Right cardiac atrium (tissue), 5 donors: ENCODE data around the gene ZNF280A. TPM values are rescaled to one million over a fixed set of nuclear protein-coding genes. Genes with fewer than 3 reads are reported as not detected.
A peak's percentile ranks its signal among the peaks of the same experiment; 100 is the strongest.

ENCODE experiments used
- ATAC-seq, 2 donors: fragments of 200-7000 bp; cut with Tn5 transposase; one replicate each; pipeline versions ENCODE4 v1.8.0 to v1.9.1; 2020; ENCODE audit warnings: moderate library complexity in 2 of 2, mild to moderate bottlenecking in 1 of 2
- DNase-seq, 3 donors: peaks; one replicate each; pipeline ENCODE4 v3.0.0-alpha.2; 2020
- H3K27ac ChIP-seq: one replicate; pipeline ENCODE4 v1.5.1; 2013; ENCODE audit warnings: mild to moderate bottlenecking, low read length, control low read depth, moderate library complexity
- H3K27me3 ChIP-seq: one replicate; pipeline ENCODE4 v1.6.1; 2013; ENCODE audit not compliant: control insufficient read depth, insufficient read depth
- H3K4me1 ChIP-seq: one replicate; pipeline ENCODE4 v1.6.1; 2013; ENCODE audit warnings: low read length; ENCODE audit not compliant: control insufficient read depth, insufficient read depth
- H3K4me3 ChIP-seq: one replicate; pipeline ENCODE4 v1.5.1; 2013; ENCODE audit warnings: low read length, control low read depth
- H3K9me3 ChIP-seq: one replicate; pipeline ENCODE4 v1.6.1; 2013; ENCODE audit warnings: low read length; ENCODE audit not compliant: control insufficient read depth
- whole genome bisulfite sequencing: extraction: QIAGEN DNeasy Blood & Tissue Kit; methylation state at CpG from one replicate; pipeline ENCODE4 v1.1.7; 2013; 5-methylcytosine and 5-hydroxymethylcytosine counted together
- intact Hi-C, 4 donors: fragments of 100-400 bp; cut with DNase I; formaldehyde crosslinking; loops; one replicate each; pipeline versions ENCODE4 v1.11.0 to v1.14.0; 2022 to 2023
- polyA plus RNA-seq: library from polyadenylated mRNA; stranded (reverse); fragments of 200-250 nt; gene quantifications from one replicate; pipeline ENCODE4 v1.2.3, GENCODE V29; 2013
- total RNA-seq, 4 donors: library from RNA; stranded (reverse); fragmentation: NEBNext Ultra II Directional; extraction: Animal tissue kit (Norgen Biotek cat#: 25700); gene quantifications; one replicate each; pipeline ENCODE4 v1.2.1, GENCODE V29; 2021
- donor health status: healthy with polysubstance abuse.
- donor health status: DM: no; HTN: yes; CAD: no.
- donor health status: DM: no; HTN: no; CAD: no.
- donor health status: DM: no; HTN: yes; CAD: no; lungs with severe emphysema.
- donor health status: DM: yes; HTN: yes; CAD: no.

Gene ZNF280A
- total and polyA plus RNA-seq, 5 donors, result not detected

DNA sequence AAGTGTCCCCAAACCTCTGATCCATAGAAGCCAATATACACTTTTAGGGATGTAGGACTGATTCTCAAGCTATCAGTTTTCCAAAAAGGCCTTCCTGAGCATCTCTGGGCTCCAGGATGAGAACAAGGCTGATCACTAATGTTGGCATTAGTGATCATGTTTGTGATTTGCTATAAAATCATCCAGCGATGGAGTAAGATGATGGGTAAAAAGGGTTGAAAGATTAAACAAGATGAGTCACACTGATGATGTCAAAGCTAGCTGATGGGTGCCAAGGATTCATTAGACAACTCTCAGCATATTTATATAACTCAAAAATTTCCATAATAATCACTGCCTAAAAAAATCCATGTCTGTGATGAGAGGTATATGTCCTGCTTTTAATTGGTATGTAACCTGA, 54.3 kb downstream of the ZNF280A start:
- ATAC-seq (no peak), DNase-seq (no peak)
- Histone ChIP-seq H3K4me1 (no peaks in the 10 kb centered on the region), H3K9me3 (no peaks in the 10 kb centered on the region), H3K4me3 (no peak overlapping the region), H3K27me3 (no peaks in the 10 kb centered on the region), H3K27ac (no peak overlapping the region)
- 64% methylated on average over 1 of the region's 1 CpG for WGBS
- intact Hi-C loops, result loop anchor here in 3 of 4 donors (10.0 kb wide), 3 partner anchors 219 to 659 kb away; no protein-coding TSS in a partner anchor

DNA sequence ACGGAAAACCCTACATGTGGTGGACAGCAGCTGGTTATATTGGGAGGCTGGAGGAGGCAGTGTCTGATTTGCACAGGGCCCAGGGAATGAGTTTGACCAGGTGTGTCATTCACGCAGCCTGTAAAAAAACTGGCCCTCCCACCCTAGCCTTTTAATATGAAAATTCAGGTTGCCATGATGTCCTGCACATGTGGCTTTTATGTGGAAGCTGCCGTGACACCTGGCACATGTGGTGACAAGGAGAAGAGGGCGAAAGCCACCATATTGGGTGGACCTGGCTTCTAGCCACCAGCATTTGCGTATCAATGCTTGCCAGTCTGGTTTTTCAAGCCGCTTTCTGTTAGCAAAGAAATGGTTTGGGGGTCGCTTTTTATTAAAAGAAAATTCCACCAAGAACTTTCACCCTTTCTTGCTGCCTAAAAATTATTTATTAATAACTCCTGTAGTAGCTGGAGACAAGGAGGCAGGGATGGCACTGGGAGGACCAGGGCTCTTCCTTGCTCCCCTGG, 54.9 kb downstream of the ZNF280A start:
- intact Hi-C loops, result loop anchor here in 3 of 4 donors (10.0 kb wide), 3 partner anchors 220 to 660 kb away; no protein-coding TSS in a partner anchor
- no peaks in the 10 kb centered on the region for H3K27me3 ChIP-seq
- DNase-seq, result no peak

DNA sequence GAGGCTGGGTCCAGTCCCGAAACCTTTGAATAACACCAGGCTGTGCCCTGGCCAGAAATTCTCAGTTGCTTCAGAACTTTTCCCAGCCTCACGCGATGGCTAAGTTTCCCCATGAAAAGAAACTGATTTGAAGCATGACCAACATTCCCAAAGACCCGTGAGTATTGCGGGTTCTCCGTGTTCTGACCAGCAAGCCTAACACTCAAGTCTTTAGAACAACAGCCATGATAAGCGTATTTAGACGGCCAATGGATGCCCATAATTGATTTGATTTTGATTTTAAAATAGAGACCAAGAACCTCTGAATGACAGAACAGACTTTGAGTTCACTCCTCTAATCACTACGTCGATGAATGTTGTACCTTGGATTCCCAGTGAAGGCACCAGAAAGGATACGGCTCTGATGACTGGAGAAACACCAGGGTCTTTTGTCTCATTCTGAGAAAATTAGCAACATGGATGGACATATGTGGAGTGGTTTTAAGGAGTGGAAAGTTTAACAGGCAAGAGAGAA, 55.5 kb downstream of the ZNF280A start:
- Histone ChIP-seq H3K27me3 (no peaks in the 10 kb centered on the region), H3K27ac (no peak overlapping the region), H3K4me3 (no peak overlapping the region), H3K9me3 (peaks cover 2% of the 10 kb centered on the region), H3K4me1 (no peaks in the 10 kb centered on the region)
- WGBS, result 80% methylated on average over 11 of the region's 11 CpGs
- intact Hi-C loops, result loop anchor here (5.0 to 10.0 kb wide), 5 partner anchors 220 to 660 kb away; no protein-coding TSS in a partner anchor
- no peak for DNase-seq
- ATAC-seq, result no peak

More for the DNA sequence above, 54.9 kb downstream of the ZNF280A start:
- WGBS, result 77% methylated on average over 7 of the region's 7 CpGs
- H3K4me3 ChIP-seq, result no peak overlapping the region
- H3K4me1 ChIP-seq, result no peaks in the 10 kb centered on the region
- H3K9me3 ChIP-seq, result no peaks in the 10 kb centered on the region
- ATAC-seq, result no peak
- H3K27ac ChIP-seq, result no peak overlapping the region

DNA sequence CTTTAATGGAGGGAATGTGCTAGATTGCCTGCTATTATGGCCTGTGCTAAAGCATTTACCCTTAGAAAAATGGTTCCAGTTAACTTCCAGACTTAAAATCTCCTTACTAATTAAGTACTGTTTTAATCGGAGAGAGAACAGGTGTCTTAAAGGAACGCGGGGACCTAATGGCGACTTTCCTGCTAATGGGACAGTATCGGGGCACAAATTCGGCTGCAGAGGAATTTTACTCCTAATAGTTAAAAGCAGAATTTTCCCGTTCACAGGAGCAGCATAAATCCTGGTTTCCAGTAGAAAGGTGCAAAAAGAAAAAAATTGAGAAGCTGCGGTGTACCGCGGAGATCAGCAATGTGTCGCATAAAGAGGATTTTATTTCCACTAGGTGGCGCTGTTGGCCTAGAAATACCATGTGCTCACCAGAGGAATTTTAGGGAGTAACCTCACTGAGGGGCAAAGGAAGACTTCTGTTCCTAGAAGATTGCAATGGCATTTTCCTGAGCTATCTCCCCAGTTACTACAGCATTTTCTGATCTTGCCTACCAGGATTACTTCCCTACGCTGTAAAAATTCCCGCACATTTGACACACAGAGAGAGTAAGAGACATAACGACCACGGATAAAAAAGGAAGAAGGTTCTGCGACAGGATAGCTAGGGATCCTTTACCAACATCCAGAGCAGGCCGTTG, 56.1 kb downstream of the ZNF280A start:
- DNase-seq (no peak), ATAC-seq (peak; percentile 36 to 59)
- intact Hi-C loops, result loop anchor here (5.0 to 10.0 kb wide), 5 partner anchors 221 to 661 kb away; no protein-coding TSS in a partner anchor
- WGBS, result 27% methylated on average over 18 of the region's 18 CpGs
- Histone ChIP-seq H3K27me3 (no peaks in the 10 kb centered on the region), H3K4me3 (no peak overlapping the region), H3K9me3 (peaks cover 4% of the 10 kb centered on the region), H3K4me1 (no peaks in the 10 kb centered on the region), H3K27ac (no peak overlapping the region)

Other genes with a start within 250 kb of the ZNF280A start
- 1 to 10 TPM; 1.4 to 1.7 (median 1.5) TPM for gene ZNF280B, start 11.5 kb downstream of the ZNF280A start, total RNA-seq
- 0.59 TPM for gene ZNF280B, start 11.5 kb downstream of the ZNF280A start, polyA plus RNA-seq
- not detected for gene PRAME, start 39.0 kb upstream of the ZNF280A start, total RNA-seq
- 0.05 TPM for gene PRAME, start 39.0 kb upstream of the ZNF280A start, polyA plus RNA-seq
- not detected for gene GGTLC2, start 124.3 kb upstream of the ZNF280A start, total RNA-seq
- not detected for gene GGTLC2, start 124.3 kb upstream of the ZNF280A start, polyA plus RNA-seq